Measurements from ENCODE around the gene ANKRD44.

GRCh38 chr2:197348721-197349360 is 38.3 kb upstream of the ANKRD44 start:
- TF ChIP-seq, protein P1, sequence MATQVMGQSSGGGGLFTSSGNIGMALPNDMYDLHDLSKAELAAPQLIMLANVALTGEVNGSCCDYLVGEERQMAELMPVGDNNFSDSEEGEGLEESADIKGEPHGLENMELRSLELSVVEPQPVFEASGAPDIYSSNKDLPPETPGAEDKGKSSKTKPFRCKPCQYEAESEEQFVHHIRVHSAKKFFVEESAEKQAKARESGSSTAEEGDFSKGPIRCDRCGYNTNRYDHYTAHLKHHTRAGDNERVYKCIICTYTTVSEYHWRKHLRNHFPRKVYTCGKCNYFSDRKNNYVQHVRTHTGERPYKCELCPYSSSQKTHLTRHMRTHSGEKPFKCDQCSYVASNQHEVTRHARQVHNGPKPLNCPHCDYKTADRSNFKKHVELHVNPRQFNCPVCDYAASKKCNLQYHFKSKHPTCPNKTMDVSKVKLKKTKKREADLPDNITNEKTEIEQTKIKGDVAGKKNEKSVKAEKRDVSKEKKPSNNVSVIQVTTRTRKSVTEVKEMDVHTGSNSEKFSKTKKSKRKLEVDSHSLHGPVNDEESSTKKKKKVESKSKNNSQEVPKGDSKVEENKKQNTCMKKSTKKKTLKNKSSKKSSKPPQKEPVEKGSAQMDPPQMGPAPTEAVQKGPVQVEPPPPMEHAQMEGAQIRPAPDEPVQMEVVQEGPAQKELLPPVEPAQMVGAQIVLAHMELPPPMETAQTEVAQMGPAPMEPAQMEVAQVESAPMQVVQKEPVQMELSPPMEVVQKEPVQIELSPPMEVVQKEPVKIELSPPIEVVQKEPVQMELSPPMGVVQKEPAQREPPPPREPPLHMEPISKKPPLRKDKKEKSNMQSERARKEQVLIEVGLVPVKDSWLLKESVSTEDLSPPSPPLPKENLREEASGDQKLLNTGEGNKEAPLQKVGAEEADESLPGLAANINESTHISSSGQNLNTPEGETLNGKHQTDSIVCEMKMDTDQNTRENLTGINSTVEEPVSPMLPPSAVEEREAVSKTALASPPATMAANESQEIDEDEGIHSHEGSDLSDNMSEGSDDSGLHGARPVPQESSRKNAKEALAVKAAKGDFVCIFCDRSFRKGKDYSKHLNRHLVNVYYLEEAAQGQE (IDR thresholded peaks at IDR 0.05; ENCODE audit: insufficient read depth in 1 of 2, low read depth in 2 of 2, low read length in 2 of 2) = no peak
- TF ChIP-seq POLR2AphosphoS5 (IDR thresholded peaks at IDR 0.05; ENCODE audit: low read depth, low read length) (no peak), TAF1 (IDR thresholded peaks at IDR 0.05; ENCODE audit: borderline replicate concordance, insufficient read depth, low read length) (no peak)

Data from PFSK-1 (cell line).